GM04504 (cell line): ENCODE data around the gene TCF15.
"Not testable (repeated sequence)": the region's sequence is repeated elsewhere in the genome, so short reads cannot be mapped to it uniquely, and the experiment has no call there.

ENCODE experiments used
- DNase-seq: peaks from one replicate; pipeline ENCODE4 v3.0.0-alpha.2; 2012; ENCODE audit warnings: low read depth

The TCF15 gene

DNA sequence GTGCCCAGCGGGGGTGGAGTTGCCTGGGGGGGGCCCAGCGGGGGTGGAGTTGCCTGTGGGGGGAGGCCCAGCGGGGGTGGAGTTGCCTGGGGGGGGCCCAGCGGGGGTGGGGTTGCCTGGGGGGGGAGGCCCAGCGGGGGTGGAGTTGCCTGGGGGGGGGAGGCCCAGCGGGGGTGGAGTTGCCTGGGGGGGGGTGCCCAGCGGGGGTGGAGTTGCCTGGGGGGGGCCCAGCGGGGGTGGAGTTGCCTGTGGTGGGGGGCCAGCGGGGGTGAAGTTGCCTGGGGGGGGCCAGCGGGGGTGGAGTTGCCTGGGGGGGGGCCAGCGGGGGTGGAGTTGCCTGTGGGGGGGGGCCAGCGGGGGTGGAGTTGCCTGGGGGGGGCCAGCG is 31.9 kb upstream of the TCF15 start:
- DNase-seq = not testable (repeated sequence)

DNA sequence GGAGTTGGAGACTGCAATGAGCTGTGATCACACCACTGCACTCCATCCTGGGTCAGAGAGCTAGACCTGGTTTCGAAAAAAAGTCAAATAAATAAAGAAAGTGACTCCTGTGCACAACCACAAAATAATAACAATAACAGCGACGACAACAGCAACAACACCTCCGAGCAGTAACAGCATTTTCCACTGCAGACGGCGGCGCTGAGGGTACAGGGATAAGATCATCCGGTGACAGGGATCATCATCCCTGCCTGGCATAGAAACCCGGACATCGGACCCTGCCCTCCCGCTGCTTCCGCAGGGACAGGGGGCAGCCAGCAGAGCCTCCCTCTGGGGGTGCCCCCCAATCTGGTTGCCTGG is 31.4 kb upstream of the TCF15 start:
- no peak for DNase-seq

DNA sequence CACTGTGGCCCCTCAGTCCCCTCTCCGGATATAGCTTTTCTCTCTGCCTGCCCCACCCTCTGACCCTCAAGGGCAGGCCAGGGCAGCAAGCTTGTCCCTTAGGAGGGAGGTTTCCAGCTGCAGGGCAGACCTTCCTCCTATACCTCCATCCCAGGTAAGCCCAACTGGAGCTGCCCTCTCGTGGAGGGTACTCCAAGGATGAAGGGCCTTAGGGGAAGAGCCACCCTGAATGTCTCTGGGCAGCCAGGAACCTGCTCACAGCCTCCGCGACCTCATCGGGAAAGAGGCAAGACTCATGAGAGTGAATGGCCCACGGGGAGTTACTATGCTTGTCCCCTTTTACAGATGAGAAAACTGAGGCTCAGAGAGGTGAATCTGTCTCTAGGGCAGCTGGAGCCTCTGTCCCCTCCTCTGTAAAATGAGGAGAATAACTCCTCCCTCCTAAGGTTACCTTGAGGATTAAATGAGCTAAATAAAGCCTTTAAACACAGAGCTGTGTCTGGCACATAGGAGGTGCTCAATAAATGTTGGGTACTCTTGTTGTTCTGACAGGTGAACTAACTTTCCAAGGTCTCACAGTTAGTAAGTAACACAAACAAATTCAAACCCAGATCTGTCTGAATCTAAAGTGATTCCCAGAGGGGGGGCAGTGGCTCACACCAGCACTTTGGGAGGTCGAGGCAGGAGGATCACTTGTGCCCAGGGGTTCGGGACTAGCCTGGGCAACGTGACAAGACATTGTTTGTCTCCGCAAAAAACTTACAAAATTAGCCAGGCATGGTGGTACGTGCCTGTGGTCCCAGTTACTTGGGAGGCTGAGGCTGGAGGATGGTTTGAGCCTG is 30.8 kb upstream of the TCF15 start:
- no peak for DNase-seq

DNA sequence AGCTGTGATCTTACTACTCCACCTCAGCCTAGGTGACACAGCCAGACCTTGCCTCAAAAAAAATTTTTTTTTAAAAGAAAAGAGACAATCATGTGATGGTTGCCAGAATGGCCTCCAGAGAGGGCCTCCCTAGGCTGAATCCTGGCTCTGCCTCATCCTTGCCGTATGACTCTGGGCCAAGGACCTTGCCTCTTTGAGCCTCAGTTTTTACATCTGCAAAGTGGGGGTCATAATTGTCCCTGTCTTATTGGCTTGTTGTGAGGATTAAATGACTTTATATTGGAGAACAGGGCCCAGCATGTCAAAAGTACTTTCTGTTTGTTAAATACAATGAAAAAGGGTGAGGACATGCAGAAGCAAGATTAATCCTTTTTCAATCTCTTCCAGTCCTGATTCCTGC is 28.5 kb upstream of the TCF15 start:
- DNase-seq = no peak

DNA sequence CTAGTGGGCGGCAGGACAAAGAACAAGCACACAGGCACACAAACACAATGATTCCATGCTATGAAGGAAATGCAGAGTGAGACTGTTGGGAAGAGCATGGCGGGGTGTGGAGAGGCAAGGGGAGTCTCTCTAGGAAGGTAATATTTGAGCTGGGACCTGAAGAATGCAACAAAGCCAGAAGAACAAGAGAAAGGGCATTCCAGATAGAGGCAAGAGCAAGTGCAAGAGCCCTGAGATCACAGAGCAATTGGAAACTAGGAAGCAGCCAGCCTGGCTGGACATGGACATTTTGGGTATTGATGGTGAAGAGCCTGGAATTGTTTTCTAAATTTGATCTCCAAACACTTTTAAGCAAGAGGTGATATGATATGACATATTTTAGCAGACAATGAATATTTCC is 27.4 kb upstream of the TCF15 start:
- DNase-seq = no peak

DNA sequence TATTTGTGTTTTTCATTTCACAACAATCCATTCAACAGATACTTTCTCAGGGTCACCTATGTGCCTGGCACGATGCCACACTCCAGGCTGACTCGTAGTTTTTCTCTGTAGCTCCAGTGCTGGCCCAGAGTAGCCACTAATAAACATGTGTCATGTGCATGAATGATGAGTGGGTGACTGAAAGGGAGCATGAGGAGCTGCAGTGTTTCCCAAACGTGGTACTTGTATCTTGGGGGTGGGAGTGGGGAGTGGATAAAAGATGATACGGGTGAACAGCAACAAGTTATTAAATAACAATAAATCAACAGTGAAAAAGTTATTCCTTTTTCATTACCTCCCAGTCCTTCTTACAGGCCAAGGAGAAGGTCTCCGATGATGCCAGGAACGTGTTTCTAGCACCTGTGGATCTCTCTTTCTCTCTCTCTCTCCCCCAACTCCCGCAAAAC is 25.8 kb upstream of the TCF15 start:
- DNase-seq = no peak

DNA sequence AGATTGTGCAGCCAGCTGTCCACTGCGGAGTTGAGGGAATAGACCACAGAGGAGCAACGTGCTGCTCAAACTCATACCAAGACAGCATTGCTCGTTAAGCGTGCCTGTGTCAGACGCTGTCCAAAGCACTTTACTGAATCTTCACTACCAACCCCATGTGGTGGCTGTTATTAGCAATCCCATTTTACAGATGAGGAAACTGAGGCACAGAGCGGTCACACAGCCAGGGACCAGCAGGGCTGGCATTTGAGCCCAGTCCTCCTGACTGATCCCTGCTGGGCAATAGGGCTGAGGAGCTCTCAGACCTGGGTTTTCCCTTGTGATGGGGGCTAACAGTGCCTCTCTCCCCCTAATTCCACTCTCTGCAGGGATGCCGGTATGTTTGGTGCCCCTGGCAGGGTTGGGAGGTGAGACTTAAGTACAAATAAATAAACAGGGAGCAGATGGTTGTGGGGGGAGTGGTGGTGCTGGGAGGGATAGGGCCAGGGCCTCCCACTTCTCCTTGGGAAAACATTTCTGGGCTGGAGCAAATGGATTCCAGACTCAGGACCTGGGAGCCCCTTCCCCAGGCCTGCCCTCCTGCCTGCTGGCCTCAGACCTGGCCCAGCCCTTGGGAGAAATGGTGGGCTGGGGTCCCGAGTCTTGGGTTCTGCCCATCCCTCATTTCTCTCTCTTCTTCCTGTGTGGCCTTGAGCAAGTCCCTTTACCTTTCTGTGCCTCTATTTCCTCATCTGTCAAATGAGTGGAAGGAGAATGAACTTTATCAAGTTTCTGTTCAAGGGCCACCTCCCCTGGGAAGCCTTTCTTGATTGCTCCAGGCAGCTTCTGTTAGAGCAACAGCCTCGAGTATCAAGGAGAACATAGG is 25.2 kb upstream of the TCF15 start:
- no peak for DNase-seq

DNA sequence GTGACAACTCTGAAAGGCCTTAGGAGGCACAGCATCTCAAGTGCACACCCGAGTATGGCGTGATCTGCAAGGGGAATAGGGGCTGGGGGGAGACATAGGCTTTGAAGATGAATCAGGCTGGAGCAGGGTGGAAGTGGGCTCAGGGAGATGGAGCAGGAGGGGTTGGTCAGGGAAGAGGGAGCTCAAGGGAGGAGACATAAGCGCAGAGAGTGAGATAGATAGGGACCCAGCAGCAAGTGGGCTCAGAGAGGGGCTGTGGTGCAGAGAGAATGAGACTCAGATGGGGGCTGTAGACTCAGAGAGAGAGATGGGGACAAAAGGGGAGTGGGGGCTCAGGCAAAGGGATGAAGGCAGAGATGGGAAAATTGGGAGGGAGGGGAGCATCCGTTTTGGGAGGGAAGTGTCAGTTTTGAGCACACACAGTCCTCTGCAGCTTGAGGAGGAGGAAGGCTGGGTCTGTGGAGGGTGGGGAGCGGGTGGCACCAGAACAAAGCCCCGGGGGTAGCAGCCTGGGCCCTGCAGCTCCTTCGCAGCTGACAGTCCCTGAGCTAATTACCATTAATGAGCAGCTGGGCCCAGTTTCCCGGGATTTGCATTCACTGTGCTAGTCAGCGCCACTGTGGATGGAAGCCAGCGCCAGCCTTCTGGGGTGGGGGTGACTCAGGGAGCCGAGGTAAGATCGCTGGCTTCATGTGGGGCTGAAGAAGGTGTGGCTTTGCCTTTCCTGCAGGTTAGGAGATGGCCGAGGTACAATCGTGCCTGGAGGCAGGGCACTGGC is 24.2 kb upstream of the TCF15 start:
- no peak for DNase-seq

DNA sequence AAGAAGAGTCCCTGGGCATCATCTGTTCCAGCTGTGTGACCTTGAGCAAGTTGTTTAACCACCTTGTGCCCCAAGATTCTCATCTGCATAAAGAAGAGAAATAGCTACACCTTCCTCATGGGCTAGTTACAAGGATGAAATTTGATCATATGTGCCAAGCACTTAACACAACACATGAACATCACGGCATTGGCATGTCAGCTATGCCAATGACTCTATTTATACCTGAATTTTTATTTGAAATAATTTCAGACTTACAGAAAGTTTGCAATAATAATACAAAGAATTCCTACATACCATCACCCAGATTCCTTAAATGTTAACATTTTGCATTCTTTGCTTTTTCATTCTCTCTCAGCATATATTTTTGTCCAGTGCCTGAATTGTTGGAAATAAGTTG is 21.0 kb upstream of the TCF15 start:
- DNase-seq = no peak

DNA sequence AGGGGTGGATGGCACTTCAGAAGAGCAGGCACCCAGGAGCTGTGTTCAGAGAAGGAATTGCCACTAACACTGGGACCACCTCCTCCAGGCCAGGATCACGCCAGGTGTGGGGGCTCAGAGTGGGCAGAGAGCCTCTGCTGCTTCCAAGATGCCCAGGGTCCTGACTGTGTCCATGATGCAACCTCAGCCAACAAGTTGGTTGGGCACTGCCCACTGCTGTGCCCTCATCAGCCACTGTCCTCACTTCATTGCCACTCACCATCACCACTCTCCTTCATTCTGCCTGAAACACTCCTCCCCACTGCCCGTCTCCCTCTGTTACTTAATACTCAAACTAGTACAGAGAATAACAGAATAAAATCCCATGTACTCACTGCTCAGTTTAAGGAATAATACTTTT is 16.5 kb upstream of the TCF15 start:
- no peak for DNase-seq

DNA sequence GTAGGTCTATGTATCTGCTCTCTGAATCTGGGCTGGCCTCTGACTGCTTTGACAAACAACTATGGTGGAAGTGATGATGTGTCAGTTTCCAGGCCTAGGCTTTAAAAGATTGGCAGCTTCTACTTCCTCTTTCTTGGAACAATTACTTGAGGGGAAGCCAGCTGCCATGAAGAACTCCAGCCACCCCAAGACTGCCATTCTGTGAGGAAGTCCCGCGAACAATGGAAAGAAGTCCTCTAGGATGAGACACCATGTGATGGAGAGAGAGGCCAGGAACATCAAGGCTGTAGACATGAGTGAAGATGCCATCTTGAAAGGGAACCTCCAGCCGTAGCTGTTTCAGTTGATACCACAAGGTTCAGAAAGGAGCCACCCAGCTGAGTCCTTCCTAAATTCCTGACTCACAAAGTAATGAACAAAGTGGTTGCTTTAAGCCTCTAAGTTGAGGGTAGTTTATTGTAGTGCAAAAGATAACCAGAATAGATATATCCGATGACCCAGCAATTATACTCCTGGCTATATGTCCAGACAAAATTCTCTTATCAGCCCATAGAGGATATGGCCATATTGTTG is 15.3 kb upstream of the TCF15 start:
- no peak for DNase-seq

DNA sequence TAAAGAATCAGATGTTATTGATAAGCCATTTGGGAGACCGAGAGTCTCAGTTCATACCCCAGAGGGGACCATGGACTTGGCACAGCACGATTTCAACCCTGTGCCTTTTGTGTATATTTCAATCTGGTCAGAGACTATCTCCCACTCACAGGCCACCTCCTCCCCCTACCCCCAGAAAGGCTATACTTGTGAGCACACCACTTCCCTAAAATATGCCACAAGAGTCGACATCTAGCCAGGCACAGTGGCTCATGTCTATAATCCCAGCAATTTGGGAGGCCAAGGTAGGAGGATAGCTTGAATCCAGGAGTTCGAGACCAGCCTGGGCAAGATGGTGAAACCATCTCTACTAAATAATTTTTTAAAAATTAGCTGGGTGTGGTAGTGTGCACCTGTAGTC is 13.6 kb upstream of the TCF15 start:
- DNase-seq = no peak

DNA sequence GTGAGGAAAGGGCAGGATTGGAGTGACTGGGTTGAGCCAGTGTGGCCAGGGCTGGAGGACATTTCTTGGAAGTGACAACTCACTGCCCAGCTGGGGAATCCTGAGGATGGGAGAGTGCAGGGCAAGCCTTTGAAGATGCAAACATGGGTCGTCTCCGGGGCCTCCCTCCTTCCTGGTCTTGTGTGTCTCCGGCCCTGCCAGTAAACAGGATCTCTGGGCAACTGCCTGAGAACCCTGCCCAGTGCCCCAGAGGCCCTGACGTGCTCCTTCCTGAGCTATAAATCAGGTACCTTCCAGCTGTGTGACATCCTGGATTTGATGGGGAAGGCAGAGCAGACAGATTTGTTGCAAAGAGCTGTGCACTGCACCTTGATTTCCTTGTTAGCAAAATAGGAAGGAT is 12.9 kb upstream of the TCF15 start:
- no peak for DNase-seq

DNA sequence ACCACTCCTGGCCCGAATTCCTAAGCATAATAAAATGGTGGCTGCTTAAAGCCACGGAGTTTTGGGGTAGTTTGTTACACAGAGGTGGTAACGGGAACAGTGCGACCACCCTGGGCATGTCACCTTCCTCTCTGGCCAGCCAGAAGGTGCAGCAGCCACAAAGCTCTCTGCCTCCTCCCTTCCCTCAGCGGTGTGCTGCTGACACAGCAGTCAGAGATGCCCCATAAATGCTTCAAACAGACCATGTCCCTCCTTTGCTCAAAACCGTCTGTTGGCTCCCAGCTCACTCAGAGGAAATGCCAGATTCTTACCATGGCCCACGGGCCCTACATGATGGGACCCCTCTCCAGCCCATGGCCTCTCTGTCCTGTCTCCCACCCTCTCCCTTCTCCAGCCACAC is 12.1 kb upstream of the TCF15 start:
- no peak for DNase-seq

DNA sequence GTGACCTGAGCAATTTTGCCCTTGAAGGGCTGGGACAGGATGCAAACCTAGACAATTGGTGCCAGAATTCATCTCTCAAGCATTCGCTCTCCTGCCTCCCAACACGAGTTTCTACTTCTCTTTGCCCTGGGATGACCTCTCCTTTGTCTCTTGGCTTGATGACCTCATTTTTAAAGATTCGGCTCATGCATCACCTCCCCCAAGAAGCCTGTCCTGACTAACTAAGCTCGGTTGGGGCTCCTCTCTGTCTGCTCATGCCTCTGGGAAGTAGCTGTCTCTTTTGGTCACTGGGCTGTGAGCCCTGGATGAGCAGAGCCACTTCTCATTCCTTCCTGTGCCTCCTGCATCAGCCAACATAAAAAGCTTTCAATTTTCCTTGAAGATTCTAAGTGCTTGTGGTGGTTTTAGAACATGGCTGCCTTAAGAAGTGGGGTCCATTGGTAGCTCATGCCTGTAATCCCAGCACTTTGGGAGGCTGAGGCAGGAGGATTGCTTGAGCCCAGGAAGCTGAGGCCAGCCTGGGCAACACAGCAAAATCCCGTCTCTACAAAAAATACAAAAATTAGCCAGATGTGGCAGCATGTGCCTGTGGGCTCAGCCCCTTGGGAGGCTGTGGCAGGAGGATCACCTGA is 11.1 kb upstream of the TCF15 start:
- peak; percentile 8 for DNase-seq

DNA sequence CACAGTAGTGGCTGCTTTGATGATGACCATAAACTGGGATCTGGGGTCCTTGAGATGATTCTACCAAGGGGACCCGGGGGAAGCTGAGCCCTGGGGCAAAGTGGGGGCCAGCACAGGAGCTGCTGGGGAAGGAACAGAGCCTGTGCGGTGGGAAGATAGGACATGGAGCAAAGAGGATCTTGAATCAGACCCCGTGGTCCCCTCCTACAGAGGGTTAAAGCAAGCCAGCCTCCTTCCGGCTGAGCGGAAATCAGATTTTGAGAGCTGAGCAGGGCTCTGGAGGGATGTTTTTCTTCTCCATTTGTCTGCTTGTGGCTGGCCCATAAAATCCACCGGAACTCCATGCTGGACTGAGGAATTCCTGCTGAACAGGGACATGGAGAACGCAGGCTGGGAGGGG is 10.1 kb upstream of the TCF15 start:
- no peak for DNase-seq

DNA sequence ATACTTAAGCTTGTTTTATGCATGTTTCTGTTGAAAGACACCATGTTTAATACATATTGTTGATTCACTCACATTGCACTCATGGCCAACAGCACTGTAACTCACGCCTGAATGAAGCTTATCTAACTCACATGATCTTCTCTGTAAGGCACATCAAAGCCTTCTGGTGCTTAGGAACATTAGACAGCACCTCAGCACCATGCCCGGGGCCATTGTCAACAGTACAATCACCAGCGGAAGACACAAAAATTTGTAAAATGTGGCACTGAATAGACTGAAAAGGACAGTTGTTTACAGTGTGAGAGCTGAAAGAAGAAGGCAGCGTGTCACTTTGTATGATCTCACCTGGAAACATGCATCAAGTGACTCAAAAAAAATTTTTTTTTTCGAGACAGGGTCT is 8.9 kb upstream of the TCF15 start:
- no peak for DNase-seq

DNA sequence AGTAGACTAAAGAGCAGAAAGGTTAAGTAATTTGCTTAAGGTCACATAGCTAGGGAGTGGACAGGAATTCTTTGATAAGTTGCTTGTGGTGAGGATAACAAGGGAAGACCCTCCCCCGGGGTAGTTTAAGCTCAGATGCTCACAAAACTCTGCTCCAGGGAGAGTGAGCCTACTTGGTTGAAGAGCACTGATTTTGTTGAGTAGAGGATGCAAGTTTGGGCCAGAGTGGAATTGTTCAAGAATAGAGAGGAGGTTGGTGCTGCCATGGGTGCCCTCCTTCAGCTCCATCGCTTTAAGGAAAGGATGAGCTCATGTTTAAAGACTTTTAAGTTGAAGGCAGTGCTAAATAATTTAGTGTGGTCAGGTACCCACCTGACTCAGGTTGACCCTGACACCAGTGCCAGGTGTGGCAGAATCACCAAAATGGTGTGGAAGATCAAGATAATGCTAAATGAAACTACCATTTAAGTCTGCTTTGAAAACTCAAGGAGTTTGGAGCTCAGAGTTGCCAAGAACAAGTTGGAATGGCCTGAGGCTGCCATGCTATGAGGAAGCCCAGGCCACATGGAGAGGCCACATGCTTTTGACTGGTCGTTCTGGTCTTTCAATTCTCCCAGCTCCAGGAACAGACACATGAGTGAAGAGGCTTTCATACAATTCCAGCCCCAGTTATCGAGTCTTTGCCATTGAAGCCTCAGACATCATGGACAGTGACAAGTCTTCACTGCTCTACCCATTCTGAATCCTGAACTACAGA is 8.0 kb upstream of the TCF15 start:
- no peak for DNase-seq

DNA sequence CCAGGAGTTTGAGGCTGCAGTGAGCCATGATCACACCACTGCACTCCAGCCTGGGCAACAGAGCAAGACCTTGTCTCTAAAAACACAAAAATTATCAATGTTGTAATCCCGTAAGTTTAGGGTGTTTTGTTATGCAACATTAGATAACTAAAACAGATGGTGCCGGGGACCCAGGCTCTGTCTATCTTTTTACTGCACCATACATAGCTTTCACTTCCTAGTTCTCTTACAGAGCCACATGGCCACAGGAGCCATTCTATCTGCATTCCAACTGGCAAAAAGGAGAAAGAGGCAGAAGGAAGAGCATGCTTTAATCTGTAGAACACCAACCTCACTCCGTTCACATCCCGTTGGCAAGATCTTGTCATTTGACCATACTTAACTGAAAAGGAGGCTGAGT is 5.4 kb upstream of the TCF15 start:
- no peak for DNase-seq

DNA sequence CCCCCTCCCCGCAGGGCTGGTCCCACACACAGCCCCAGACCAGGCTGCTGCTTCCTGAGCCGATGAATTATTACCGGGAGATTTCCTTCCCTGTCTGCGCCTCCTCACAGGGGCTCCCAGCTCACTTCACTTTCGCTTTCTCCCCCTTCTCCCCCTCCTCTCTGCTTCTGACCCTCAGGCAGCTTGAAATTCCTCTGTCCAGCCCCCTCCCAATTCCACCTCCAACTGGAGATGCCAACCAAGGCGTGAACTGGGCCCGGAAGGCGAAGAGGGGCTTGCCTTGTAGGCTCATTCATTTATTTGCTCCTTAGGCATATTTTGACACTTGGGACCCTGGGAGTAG is 1.7 kb upstream of the TCF15 start:
- no peak for DNase-seq
